Stimulated activated CD8-positive, alpha-beta memory T cell treated with anti-CD3 and anti-CD28 coated beads, Interleukin-7, amount 100 ng/mL, for 1 hour (primary cell): ENCODE data around the gene RHBG.

ENCODE experiments used
- DNase-seq, 2 donors: peaks; one replicate each; pipeline ENCODE4 v3.0.0-alpha.2; 2020; ENCODE audit warnings: low read depth in 2 of 2

RHBG gene

GRCh38 chr1:156424806-156425432, 55.9 kb downstream of the RHBG start:
- DNase-seq, result no peak

GRCh38 chr1:156425943-156426342, 56.9 kb downstream of the RHBG start:
- no peak for DNase-seq

- DNase-seq, result no peak
Observed at GRCh38 chr1:156427957-156428356, 58.9 kb downstream of the RHBG start.

GRCh38 chr1:156428746-156429288, 59.8 kb downstream of the RHBG start:
- no peak for DNase-seq

- DNase-seq, result no peak
Observed at GRCh38 chr1:156429313-156430060, 60.5 kb downstream of the RHBG start.

- no peak for DNase-seq
Observed at GRCh38 chr1:156430303-156430702, 61.3 kb downstream of the RHBG start.

GRCh38 chr1:156430866-156431265, 61.9 kb downstream of the RHBG start:
- DNase-seq, result no peak

GRCh38 chr1:156431366-156431765, 62.4 kb downstream of the RHBG start:
- DNase-seq, result no peak

- no peak for DNase-seq
Observed at GRCh38 chr1:156431769-156432668, 63.0 kb downstream of the RHBG start.

GRCh38 chr1:156432669-156433018, 63.6 kb downstream of the RHBG start:
- no peak for DNase-seq

GRCh38 chr1:156433032-156433431, 64.0 kb downstream of the RHBG start:
- no peak for DNase-seq

GRCh38 chr1:156433602-156434001, 64.6 kb downstream of the RHBG start:
- no peak for DNase-seq
